GM19238 (cell line): ENCODE data around the gene SLC7A10.

Source experiments
- DNase-seq: peaks from one replicate; pipeline ENCODE4 v3.0.0; 2011; ENCODE audit warnings: low spot score; ENCODE audit not compliant: insufficient read length

The SLC7A10 gene

GRCh38 chr19:33225458-33225926 is at the start of gene SLC7A10:
SLC7A10 (minus strand) TSS chr19:33225850; CDS start chr19:33225703, 147 bp downstream.
- DNase-seq: no peak

- no peak for DNase-seq
These were observed 49.3 kb upstream of the SLC7A10 start for GRCh38 chr19:33274663-33275558.

DNA sequence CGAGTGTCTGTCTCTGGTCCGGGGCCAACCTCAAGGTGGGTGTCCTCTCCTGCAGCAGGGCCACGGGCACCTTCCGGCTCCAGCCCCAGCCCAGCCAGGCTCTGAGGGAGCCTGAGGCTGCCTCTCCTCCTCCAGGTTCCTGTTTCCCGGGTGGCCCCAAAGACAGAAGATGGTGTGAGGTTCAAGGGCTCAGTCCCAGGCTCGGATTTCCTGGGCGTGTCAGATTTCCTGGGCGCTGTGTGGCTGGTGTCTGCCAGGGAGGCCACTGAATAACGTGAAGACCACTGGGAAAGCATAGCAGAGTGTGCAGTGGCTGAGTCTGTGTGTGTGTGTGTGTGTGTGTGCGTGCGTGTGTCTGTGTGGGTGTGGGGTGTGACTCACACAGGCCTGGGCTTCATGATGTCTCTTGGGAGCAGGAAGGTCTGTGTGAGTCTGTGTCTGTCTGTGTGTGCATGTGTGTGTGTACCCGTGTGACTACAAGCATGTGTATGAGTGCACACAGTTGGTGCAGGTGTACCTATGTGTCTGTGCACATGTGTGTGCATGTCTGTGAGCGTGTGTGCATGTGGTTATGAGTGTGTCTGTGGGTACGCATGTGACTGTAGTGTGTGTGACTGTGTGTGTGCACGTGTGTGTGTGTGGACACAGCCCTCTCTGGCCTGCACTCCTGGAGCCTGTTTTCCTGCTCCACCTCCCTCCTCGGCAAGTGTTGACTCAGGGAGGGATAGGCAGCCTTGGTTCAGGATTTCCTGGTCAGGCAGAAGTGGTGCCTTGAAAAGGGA is 48.4 kb upstream of the SLC7A10 start:
- no peak for DNase-seq

DNA sequence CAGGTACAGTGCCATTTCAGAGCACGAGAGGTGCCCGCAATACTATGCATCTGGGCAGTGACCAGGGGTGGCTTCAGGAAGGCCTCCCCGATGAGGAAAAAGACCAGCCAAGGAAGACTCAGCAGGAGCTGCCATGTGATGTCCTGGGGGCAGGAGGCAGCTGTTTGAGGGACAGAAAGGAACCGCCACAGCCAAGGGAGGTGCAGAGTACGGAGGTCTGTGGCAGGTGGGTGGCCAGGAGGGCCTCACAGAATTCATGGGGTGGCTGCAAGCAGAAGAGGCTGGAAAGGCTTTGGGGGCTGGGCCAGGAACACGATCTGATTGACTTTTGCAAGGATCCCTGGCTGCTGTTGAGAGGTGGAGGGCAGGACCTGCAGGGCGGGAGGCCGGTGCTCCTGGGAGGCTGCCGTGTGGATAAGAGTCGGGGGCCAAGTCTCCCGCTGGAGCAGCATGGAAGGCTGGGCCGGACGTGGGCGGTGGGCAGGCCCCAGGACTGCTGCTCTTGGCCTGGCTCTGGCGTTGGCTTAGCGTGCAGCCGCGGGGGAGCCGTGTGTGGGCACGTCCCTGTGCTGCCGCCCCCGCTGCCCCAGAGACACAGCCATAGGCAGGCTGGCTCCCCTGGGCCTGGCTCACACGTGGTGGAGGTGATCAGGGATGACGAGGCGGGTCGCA is 47.6 kb upstream of the SLC7A10 start:
- no peak for DNase-seq

DNA sequence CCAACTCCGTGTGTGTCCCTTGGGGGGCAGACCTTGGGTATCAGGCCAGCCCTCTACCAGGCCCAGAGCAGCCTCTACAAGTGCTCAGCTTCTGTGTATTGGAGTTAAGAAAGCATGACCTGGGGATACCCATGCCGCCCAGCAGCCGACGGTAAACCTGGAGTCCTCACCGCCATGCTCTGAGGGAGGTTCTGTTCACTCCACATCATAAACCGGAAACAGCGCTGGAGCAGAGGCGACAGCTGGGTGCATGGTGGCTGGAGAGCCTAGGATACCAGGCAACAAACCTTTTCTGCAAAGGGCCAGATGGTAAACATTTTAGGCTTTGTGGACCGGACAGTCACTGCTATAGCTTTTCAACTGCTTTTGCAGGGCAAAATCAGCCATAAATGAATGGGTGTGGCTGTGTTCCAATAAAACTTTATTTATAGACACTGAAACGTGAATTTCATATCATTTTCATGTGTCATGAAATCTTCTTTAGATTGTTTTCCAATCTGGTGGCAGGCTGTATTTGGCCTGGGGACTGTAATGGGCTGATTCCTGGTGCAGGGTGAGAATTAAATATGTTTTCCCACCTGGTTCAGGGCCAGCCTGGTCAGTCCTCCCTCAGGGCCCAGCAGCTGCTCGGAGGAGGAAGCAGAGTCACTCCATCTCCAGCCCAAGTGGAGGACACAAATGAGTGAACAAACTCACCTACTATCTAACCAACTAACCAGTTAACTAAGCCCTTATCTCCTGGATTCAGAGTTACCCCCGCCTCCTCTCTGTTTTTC is 45.8 kb upstream of the SLC7A10 start:
- no peak for DNase-seq

- no peak for DNase-seq
These were observed 45.1 kb upstream of the SLC7A10 start for GRCh38 chr19:33270769-33271168.

DNA sequence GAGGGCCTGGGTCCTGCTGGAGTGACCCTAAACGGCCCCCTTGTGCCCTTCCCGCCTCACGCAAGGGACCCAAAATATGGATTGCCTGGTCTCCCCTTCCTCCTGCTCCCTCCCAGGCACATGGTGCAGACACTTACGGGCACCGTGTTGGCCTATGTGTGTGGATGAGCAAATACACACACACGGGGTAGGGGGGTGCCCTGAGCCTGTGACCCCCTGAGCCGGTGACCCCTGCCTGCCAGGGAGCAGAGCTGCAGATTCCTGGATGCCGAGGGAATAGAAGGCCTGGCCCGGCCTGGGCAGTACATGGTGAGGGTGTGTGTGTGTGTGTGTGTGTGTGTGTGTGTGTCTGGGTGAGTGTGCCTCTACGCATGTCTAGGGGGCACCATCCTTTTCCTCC is 43.4 kb upstream of the SLC7A10 start:
- DNase-seq: no peak

DNA sequence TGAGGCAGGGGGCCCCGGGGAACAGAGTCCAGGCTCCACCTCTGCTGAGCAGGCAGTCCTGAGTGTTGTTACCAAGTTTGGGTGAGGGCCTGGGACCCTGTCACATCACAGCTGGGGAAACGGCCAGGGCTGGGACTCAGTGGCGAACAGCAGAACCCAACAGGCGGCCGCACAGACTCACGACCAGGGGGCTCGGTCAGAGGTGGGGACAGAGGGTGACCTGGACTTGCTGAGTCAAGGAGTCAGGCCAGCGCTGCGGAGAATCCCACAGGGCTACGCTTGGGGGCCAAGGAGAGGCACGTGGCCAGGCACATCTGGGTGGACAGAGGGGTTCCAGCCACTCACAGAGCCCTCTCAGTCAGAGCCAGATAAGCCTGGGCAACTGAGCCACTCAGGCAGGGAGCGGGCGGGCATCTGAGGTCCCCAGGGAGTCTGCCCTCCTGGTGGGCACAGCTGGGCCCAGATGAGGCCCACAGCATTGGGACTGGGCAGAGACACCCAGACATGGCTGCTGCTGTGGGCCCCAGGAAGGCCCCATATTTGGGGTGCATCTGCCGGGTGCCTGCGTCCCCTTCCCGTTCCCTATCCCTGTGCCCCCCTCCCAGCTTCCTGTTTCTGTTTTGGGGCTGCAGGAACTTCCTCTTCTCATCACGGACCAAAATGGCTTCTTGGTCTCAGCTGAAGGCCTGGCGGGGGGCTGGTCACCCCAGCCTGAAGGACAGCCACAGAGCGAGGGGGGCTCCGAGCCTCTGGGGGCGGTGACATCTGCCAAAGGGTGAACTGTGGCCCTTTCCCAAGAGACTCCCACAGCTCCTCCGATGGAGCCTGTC is 42.7 kb upstream of the SLC7A10 start:
- DNase-seq: no peak

DNA sequence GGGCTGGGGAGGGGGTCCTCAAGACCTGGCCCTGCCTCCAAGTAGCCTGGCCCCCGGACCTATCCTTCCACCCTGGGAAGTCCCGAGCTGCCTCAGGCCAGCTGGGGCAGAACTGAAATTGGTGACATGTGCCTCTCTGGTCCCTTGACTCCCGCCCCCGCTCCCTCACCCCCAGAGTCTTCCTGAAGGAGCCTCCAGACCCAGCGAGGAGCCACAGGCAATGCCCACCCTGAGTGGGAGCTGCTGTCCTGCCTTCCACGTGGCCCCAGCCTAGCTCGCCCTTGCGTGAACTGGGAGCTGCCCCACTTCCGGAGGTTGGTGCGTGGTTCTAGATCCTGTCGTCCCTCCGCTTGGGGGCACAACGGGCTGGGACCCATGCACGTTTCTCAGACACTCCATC is 42.1 kb upstream of the SLC7A10 start:
- DNase-seq: no peak

- DNase-seq: no peak
These were observed 41.4 kb upstream of the SLC7A10 start for GRCh38 chr19:33266974-33267484.

GRCh38 chr19:33264881-33265445 is 39.3 kb upstream of the SLC7A10 start:
- no peak for DNase-seq

DNA sequence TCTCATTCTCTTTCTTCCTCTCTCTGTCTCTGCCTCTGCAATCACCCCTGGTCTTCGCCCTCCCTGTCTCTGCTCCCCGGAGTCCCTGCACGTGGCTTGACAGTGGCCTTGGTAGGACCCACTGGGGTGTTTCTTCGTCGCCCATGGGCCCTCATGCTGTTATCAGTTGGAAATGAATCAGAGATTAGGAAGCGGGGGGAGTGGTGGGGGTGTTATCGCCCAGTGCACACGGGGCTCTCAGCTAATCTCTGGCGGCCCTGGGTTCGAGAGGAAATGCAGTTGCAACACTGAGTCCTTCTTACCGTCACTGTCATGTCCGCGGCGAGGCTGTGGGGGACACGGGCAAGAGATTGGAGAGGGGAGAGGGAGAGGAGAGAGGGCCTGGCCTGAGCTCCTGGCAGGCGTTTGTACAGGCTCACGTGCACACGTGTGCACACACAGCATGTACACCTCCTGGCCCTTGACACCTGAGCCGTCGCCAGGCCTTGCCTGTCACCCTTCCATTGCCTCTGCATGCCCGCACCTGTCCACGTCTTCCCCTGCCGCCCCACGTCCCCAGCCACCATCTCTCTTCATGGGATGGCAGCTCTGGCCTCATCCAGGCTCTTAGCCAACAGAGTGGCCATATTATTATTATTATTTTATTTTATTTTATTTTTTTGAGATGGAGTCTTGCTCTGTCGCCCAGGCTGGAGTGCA is 37.8 kb upstream of the SLC7A10 start:
- no peak for DNase-seq

GRCh38 chr19:33261511-33262189 is 36.0 kb upstream of the SLC7A10 start:
- no peak for DNase-seq

DNA sequence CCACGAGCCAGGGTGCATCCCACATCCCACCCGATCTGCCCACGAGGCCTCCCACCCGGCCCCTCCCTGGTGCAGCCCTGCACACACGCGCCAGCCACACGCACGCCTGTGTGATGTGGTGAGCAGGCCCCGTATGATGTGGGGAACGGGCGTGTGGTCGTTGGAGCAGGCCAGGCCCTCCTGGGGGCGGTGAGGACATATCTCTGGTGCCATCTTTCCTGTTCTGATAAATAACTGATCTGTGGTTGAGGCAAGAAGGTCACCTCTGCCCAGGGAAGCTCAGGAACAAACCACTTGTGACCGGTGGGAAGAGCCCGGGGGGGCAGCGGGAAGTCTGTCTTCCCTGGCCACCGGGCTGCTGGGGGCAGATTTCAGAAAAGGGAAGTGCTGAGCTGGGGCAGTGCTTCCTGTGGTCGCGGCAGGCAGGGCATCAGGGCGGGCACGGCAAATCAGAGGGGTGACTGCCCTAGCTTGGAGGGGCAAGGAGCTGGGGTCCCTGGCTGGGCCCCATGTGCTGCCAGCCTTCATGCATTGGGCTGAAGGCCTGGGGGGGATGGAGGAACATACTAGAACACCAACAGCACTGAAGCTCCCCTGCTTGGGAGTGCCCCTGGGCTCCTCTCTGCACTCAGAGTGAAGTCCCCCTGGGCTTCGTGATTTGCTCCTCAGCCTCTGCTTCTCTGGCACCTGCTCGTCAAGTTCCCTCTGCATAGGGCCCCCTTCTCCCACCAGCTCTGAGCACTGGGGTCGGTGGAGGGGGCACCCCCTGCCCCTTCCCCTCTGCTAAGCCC is 35.2 kb upstream of the SLC7A10 start:
- no peak for DNase-seq

- no peak for DNase-seq
These were observed 33.9 kb upstream of the SLC7A10 start for GRCh38 chr19:33259539-33259938.

- DNase-seq: no peak
These were observed 32.2 kb upstream of the SLC7A10 start for GRCh38 chr19:33257828-33258227.

DNA sequence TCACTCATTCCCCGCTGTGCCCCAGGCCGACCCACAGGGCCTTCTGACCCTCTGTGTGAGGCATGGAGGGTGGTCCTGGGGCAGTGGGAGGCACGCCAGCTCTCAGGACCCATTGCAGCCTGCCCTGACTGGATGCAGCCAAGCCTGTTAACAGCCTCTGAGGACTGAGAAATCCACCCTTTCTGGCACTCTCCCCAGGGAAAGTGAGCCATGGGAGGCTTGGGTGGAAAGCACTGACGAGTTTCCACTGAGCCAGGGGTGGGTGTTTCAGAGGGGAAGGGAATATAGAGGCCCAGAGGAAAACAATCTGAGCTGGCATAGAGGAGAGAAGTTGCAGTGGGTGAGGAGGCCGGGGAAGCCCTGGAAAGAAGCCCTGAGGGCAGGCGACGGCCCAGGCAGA is 30.6 kb upstream of the SLC7A10 start:
- DNase-seq: no peak

DNA sequence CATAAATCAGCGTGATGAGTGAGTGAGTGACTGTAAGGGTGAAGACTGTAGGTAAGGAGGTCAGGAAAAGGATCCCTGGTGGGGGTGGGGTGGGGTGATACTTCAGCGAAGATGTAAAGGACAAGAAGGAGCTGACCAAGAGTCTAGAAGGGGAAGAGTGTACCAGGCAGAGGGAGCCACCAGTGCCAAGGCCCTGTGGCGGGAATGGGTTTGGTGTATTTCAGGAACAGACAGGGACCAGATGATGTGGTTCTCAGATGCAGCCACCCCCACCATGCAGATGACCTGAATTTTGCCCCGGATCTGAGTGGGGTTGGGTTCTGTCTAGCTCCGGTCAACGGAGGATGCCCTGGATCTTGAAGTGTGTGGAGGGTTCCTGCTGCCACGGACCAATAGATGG is 30.1 kb upstream of the SLC7A10 start:
- no peak for DNase-seq
